Muscle layer of duodenum (tissue), 2 donors: Measurements from ENCODE around the gene HOXA7.

Experiments
- H3K27ac ChIP-seq: one replicate; pipeline ENCODE4 v1.7.0; 2013; ENCODE audit warnings: mild to moderate bottlenecking, low read length
- H3K27me3 ChIP-seq: one replicate; pipeline ENCODE4 v1.7.0; 2013; ENCODE audit warnings: low read depth, mild to moderate bottlenecking, control low read depth, low read length
- H3K36me3 ChIP-seq, 2 donors: one replicate each; pipeline ENCODE4 v1.7.0; 2013; ENCODE audit warnings: low read length in 2 of 2, control low read depth in 1 of 2, mild to moderate bottlenecking in 1 of 2; ENCODE audit not compliant: insufficient read depth in 2 of 2, control insufficient read depth in 1 of 2
- H3K4me1 ChIP-seq, 2 donors: one replicate each; pipeline ENCODE4 v1.7.0; 2013; ENCODE audit warnings: low read length in 2 of 2, mild to moderate bottlenecking in 2 of 2, control low read depth in 1 of 2, moderate library complexity in 1 of 2; ENCODE audit not compliant: insufficient read depth in 2 of 2, control insufficient read depth in 1 of 2
- H3K4me3 ChIP-seq, 2 donors: one replicate each; pipeline ENCODE4 v1.7.0; 2013; ENCODE audit warnings: low read length in 2 of 2, low read depth in 1 of 2, mild to moderate bottlenecking in 1 of 2
- H3K9me3 ChIP-seq, 2 donors: one replicate each; pipeline ENCODE4 v1.7.0; 2013; ENCODE audit warnings: low read length in 2 of 2, control low read depth in 1 of 2, mild to moderate bottlenecking in 1 of 2; ENCODE audit not compliant: control insufficient read depth in 1 of 2
- donor health status: healthy.

Gene HOXA7

DNA sequence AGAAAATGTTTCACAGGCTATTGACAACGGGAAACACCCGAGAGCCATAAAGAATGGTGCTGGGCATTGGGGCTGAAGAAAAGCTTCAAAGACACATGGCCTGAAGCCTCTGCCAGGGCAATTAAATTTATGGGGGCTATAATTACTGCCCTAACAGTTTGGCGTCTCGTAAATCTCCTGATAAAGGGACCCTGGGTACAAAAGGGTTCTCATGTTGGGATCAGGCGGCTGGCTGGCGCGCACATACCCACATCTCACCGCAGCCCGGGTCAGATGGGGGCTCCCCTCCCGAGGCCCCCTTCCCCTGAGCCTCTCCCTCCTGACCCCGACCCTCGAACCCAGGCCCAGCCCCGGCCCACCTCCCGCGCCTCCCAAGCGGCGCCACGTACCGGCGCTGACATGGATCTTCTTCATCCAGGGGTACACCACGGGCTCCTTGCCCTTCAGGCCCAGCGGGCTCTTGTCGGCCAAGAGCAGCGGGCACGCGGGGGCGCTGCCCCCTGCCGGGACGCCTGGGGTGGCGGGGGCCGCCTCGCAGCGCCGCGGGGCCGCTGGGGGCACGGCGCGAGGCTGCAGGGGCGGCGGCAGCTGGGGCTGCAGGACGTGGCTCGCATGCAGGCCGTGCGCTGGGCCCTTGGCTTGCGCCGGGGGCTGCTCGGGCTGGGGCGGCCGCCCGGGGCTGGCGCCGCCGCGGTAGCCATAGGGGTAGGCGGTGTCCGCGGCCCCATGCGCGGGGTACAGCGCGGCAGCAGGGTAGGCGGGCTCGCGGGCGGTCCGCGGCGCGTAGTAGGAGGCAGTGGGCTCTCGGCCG lies 26.5 kb downstream of the HOXA7 start:
- peaks cover 26 to 56% of the 10 kb centered on the region in 2 donors for H3K4me1 ChIP-seq

DNA sequence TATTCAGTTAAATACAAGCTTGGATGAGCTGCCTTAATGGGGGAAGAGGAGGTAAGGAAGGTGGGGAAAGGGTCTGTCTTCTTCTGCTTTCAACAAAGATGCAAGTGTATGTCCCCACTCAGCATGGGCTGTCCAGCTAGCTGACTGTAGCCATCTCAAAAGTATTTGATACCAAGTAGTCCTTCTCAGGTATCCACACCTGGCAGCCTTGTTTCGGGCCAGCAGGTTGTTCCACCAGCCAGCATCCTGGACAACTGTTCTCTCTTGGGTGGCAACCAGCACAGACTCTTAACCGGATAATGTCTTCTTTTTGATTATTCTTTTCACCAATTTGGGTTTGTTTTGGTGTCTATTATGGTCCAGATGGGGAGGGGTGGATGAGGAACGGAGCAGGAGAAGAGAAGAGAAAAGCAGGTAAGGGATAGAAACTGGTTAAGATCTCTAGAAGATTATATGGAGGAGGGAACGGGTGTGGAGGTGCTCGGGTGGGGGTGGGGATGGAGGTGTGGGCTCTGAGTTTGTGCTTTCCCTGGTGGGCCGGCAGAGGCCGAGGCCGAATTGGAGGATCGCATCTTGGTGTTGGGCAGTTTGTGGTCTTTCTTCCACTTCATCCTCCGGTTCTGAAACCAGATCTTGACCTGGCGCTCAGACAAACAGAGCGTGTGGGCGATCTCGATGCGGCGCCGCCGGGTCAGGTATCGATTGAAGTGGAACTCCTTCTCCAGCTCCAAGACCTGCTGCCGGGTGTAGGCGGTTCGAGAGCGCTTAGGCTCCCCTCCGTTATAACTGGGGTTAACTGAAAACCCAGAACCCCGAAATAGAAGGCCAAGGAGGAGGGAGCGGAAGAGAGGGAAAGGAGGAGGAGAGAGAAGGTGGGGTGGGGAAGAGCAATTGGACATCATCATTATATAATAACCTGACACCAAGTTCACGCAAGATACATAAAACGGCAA lies 27.4 kb downstream of the HOXA7 start:
- Histone ChIP-seq H3K4me3 (peak overlapping the region; percentile 62 to 64), H3K27me3 (no peaks in the 10 kb centered on the region), H3K36me3 (no peaks in the 10 kb centered on the region), H3K27ac (peak overlapping the region; percentile 77), H3K4me1 (peaks cover 27 to 47% of the 10 kb centered on the region in 2 donors), H3K9me3 (no peaks in the 10 kb centered on the region)

More for the DNA sequence above, 26.5 kb downstream of the HOXA7 start:
- Histone ChIP-seq H3K36me3 (no peaks in the 10 kb centered on the region), H3K27me3 (no peaks in the 10 kb centered on the region), H3K9me3 (no peaks in the 10 kb centered on the region), H3K4me3 (peak overlapping the region; percentile 62 to 64), H3K27ac (peak overlapping the region; percentile 77)

DNA sequence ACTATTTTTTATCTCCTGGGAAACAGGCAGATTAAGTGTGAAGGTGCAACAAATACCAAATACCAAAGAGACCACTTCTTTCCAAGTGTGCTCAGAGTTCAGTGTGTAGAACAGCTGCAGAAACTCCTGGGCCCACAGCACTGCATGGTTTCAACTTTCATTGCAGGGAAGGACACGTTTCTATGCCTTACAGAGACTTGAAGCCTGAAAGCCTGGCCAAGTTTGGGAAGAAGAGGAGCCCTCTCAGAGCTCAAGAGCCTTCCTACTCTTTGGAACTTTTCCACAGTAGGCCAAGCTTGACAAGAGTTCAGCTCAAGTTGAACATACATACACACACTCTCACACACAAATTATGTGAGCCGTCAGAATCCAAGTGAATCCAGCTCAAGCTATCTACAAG lies 28.4 kb downstream of the HOXA7 start:
- no peaks in the 10 kb centered on the region for H3K36me3 ChIP-seq
- peak overlapping the region; percentile 8 to 12 for H3K4me3 ChIP-seq
- peaks cover 22 to 40% of the 10 kb centered on the region in 2 donors for H3K4me1 ChIP-seq
- H3K9me3 ChIP-seq = no peaks in the 10 kb centered on the region
- H3K27ac ChIP-seq = peak overlapping the region; percentile 77
- no peaks in the 10 kb centered on the region for H3K27me3 ChIP-seq

DNA sequence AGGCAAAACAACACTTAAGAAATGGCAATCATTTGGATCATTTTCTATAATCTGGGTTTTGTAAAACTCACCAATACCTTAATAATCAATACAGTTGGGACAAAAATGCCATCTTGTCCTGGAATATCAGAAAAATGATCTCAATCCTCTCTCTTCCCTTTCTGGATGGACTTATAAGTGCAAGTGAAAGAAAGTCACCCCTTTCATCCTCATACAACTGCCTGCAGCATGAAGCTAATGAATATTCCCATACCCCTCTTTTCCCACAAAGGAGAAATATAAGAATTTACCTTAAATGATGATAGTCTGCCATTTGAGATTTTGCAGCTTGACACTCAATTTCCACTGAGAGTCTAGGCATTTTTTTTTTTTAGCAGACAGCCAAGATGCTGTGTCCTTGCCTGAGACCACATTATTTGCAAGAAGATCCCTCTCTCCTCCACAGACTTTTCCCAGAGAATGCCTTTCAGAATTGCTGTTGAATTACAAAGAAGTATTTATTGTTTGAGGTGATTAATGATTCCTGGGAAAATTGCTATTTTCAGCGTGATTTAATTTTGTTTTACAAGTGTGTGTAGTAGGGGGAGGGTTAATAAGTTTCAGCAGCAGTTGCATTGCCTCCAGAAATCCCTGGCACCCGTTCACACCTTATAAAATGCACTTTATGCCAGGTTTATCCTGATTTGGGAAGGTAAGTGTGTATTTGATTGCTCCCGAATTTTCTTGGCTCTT lies 29.7 kb downstream of the HOXA7 start:
- no peaks in the 10 kb centered on the region for H3K9me3 ChIP-seq
- peak overlapping the region; percentile 7 to 16 for H3K4me3 ChIP-seq
- H3K4me1 ChIP-seq = peaks cover 22 to 37% of the 10 kb centered on the region in 2 donors
- no peaks in the 10 kb centered on the region for H3K36me3 ChIP-seq
- no peaks in the 10 kb centered on the region for H3K27me3 ChIP-seq
- peak overlapping the region; percentile 89 for H3K27ac ChIP-seq

DNA sequence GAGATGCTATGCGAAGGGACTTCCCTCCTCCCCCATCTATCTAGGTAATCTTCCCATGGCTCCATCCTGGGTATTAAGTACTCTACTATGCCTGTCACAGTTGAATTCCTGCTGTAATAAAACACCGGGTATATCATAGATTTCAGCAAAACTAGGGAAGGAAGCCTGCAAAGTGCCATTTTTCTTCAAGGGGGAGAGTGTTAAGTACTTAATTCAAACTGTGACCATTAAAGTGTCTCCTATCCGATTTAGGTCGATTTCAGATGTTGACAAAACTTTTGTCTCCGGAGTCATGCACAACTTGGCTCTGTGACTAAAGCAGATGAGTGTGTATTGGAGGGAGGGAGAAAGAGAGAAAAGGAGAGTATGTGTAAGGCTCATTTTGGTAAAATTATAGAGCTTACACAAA lies 30.5 kb downstream of the HOXA7 start:
- Histone ChIP-seq H3K4me3 (peak overlapping the region in 1 of 2 donors; percentile 17), H3K27me3 (no peaks in the 10 kb centered on the region), H3K36me3 (no peaks in the 10 kb centered on the region), H3K9me3 (no peaks in the 10 kb centered on the region), H3K27ac (peak overlapping the region; percentile 89), H3K4me1 (peaks cover 17 to 34% of the 10 kb centered on the region in 2 donors)

DNA sequence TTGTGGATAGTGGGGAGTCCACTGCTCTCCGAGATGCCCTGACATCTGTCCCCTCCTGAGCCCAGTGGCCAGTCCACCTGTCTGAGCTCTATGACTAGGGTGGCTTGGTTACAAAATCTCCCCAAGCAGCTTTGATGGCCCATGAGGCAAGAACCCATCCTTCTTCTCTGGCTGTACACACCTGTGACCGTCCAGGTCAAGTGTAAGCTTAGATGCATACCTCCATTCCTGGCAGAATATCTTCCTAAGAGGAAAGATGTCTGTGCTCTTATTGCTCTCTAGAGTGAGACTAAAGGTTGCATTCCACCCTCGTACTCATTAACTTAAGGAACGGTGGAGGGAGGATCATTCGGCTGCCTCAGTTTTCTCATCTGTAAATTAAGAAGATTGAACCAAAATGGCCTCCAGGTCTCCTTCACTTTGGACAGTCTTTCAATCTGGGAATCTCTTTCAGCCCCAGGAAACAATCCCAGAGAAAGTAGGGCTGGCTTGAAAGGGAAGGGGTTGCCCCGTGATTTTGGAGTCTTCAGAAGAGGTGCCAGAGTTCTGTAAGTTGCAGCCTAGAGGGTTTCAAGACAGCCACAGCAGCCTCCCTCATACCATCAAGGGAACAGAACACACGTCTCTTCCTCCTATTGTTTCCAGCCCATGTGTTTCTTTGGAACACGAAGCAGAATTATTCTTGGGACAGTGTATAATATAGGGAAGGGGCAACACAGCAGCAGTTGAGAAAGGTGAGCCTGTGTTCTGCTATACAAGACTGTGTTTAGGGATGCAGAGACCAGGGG lies 31.4 kb downstream of the HOXA7 start:
- Histone ChIP-seq H3K27ac (peak overlapping the region; percentile 89), H3K4me3 (peak overlapping the region in 1 of 2 donors; percentile 62), H3K27me3 (no peaks in the 10 kb centered on the region), H3K36me3 (no peaks in the 10 kb centered on the region), H3K9me3 (no peaks in the 10 kb centered on the region), H3K4me1 (peaks cover 17 to 41% of the 10 kb centered on the region in 2 donors)

DNA sequence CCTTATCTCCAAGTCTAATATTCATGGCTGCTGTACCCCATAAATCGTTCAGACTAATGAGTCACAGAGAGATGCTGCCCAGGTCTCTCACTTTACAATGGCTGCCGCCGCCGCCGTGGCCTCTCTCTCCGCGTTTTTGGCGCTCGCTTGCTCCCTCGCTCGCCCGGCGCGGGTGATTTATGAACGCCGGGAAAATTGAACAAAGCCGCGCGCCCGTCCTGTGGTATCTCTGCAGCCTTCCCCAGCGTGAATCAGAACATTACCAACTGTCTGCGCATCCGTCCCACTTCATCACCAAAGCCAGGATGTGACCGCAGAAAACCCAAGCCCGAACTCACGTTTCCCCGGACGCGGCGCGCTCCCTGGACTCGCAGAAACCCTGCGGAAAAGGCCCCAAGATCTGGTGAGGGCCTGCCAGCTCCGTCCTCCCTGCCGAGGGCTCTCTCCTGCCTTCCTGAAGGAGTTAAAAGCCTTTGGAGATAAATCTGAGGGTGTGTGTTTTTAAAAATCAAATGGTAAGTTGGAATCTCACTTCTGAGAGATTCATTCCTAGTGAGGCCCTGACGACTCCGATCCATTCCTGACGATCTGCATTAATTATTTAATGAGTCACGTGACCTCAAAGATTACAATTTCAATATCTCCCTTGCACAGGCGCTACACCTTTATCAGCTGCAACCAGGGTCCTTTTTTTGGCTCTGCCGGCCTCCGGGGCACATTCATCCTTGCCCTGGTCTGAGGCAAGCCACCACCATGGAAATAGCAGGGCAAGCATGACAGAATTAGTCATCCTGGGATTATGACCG lies 32.2 kb downstream of the HOXA7 start:
- Histone ChIP-seq H3K4me1 (peaks cover 17 to 49% of the 10 kb centered on the region in 2 donors), H3K27me3 (no peaks in the 10 kb centered on the region), H3K27ac (peak overlapping the region; percentile 89), H3K9me3 (no peaks in the 10 kb centered on the region), H3K4me3 (peak overlapping the region; percentile 56 to 62), H3K36me3 (no peaks in the 10 kb centered on the region)

DNA sequence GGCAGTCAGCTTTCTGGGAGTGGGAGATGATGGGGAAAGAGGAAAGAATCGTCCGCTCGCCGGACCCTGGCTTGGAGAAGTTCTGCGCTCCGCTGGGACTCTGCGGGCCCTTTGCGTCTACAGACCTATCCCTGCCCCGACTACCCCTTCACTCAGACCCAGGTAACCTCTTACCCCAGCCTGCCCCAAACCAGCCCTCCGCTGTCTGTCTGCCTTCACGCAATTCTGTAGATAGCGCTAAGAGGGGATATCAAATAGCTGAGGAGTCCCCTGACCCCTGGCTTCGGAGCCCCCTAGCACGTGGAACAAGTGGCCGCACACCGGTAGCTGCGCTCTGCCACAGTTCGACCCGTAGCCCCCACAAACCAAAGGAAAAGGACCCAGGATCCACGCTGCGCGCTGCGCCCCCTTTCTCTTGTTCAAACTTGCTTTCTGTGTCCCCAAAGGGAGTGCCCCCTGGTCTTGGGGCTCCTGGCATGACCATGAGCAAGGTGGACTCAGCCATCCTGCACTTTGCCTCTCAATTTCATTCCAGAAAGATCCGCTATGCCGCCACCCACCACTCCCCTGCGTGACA lies 32.9 kb downstream of the HOXA7 start:
- H3K36me3 ChIP-seq = no peaks in the 10 kb centered on the region
- H3K4me3 ChIP-seq = peak overlapping the region; percentile 56 to 62
- H3K9me3 ChIP-seq = no peaks in the 10 kb centered on the region
- H3K27me3 ChIP-seq = no peaks in the 10 kb centered on the region
- peaks cover 21 to 50% of the 10 kb centered on the region in 2 donors for H3K4me1 ChIP-seq
- peak overlapping the region; percentile 89 for H3K27ac ChIP-seq

DNA sequence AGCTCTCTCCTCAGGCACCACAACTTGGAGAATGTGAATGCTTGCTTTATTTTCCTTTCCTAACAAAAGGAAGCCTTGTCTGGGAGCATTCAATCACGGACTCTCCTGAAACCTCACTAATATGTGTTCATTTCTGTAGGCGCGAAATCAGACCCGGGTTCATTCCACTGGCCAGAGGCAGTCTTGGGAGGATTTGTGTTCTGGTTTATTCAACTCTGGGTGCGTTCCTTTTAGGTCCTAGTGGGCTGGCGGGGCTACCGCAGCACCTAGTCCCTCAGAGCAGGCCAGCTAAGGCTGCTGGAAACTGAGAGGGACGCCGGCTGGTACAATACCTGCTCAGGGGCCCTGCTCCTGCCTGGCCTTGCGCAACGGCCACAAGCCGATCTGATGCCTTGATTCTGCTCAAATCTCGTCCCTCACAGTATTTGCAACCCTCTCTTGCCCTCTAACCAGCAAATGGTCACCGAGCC lies 33.4 kb downstream of the HOXA7 start:
- Histone ChIP-seq H3K4me1 (peaks cover 22 to 47% of the 10 kb centered on the region in 2 donors), H3K36me3 (no peaks in the 10 kb centered on the region), H3K27me3 (no peaks in the 10 kb centered on the region), H3K4me3 (peak overlapping the region; percentile 56 to 62), H3K27ac (peak overlapping the region; percentile 89), H3K9me3 (no peaks in the 10 kb centered on the region)
